Measurements from ENCODE around the gene C22orf15.

C22orf15 gene

GRCh38 chr22:23790819-23791737 lies 28.3 kb downstream of the C22orf15 start:
- DNase-seq: no peak

DNA sequence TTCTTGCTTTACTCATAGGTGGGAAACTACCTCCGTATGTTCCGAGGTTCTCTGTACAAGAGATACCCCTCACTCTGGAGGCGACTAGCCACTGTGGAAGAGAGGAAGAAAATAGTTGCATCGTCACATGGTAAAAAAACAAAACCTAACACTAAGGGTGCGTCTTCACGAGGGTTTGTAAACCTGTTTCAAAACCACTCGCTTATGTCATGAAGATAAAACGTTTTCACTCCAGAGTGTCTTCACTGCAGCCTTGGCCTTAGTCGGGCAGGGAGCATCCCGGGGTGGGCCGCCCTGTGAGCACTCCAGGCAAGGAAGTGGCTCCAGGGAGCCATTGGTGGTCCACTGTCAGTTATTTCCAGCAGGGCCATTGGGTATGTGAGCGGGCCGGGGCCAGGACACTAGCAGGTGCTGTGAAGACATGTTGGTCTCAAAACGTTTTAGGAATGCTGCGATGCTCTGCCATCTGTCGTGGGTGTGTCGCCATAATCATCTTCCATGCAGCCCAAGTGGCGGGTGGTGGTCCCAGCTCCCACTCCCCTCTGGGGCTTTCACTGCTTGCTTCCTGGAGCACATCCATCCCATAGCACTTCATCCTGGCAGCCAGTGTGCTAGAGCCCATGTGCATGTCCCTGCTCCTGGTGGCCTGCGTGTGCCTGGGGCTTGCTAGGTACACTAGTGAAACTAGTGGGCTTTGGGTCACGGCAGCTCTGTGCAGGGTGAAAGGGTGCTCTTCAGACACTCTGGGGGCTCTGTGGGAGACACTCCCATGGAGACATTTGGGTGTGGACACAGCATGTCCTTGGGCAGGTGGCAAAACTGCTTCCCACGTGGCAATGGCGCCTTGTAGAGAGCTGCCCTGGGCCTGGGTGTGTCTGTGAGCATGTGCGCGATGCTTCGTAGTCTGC lies 29.2 kb downstream of the C22orf15 start:
- DNase-seq: no peak

DNA sequence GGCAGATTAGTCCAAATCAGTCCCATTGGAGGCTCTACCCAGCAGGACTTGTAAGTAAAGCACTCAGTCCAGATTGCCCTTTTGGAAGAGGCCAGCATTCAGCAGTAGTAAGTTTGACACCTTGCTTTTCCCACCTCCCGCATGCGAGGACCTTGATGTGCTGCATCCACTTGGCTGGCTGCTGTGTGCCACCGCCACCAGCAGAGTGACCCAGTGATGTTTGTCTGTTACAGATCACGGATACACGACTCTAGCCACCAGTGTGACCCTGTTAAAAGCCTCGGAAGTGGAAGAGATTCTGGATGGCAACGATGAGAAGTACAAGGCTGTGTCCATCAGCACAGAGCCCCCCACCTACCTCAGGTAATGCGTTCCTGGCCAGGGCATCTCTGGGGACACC lies 30.5 kb downstream of the C22orf15 start:
- DNase-seq: no peak

DNA sequence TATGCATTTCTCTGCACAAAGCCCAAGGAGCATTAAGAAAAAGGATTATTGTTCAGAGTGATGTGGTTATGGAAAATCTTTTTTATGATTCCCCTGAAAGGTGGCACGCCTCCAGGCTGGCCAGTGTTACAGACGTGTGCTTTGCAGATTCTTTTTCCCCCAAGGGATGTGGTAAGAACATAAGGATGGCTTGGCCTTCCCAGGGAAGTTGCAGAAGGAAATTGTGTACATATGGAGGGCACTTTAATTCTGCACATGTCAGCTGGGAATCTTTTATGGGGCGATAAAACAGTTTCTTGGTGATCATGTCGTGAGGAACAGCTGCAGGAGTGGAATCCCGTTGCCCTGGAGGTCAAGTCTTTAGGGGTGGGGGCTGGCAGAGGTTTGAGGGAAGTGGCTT lies 33.7 kb downstream of the C22orf15 start:
- DNase-seq: no peak

DNA sequence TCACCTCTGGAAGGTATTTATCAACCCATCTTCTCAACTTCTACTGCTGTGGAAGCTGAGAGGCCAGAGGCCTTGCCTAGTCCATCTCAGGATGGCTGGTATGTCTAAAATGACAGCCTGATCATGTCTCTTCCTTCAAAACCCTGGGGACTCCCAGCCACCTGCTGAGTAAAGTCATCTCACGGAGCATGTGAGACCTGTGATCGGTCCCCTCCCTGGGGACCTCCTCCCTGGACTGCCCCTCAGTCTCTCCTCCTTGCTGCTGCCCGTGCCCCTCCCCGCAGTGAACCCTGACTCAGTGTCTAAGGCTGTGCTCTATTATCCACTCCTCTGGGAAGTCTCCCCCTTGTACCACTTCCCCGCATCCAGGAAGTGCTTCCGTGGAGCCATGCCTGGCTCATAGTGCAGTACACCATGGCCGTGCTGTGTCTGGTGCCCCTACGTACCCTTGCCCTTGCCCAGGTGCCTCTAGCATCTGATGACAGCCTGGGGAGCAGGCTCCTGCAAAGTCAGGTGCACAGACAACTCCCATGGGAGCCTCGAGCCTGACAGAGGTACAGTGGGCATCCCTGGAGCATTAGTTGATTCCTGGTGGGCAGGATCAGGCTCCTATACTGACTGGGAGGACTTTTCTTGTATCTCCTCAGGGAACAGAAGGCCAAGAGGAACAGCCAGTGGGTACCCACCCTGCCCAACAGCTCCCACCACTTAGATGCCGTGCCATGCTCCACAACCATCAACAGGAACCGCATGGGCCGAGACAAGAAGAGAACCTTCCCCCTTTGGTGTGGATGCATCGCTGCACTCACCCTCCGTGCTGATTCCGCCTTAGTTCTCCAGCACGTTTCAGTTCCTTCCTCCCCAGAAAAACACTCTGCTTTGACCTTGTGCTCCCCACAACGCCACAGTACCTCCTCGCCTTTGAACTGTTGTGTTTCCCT lies 37.8 kb downstream of the C22orf15 start:
- DNase-seq: no peak

DNA sequence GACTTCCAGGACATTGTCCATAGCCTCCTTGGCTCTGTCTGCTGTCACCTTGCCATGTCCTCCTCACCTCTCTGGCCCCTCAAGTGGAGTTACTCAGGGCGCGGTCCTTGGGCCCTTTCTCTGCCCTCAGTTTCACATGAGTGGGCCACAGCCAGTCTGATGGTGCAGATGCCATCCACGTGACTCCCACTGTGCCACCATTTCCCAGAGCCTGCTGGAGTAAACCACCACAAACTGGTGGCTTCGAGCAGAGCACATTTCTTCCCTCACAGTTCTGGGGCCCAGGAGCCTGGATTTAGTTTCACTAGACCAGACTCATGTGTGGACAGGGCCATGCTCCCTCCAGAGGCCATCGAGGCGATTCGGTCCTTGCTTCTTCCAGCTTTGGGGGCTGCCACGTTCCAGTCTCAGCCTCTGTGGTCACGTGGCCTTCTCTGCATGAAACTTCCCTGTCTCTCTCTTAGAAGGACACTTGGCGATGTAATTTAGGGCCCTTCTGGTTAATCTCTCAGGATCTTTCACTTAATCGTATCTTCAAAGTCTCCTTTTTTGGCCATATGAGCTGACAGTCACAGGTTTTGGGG lies 38.5 kb downstream of the C22orf15 start:
- DNase-seq: no peak

DNA sequence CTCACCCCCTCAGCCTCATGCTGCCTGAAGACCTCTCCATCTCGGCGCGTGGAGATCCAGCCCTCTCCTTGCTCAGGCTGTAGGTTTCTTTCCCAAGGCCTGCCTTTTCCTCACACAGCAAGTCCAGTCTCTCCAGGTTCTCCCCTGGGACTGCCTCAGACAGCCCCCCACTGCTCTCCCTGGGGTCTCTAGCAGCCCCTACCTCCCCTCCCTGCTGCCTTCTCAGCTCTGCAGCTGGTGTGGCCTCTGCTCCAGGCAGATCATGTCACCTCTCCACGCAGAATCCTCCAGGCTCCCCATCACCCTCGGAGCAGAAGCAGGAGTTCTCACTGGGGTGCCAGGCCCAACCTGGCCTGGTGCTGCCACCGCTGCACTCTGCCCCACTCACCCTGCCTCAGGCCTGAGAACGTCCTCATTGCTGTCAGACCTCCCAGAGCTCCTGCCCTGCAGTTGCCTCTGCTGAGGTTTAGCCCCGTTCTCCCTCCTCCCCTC lies 39.1 kb downstream of the C22orf15 start:
- DNase-seq: no peak

GRCh38 chr22:23803001-23803819 lies 40.4 kb downstream of the C22orf15 start:
- DNase-seq: no peak

GRCh38 chr22:23804781-23805291 lies 42.0 kb downstream of the C22orf15 start:
- DNase-seq: no peak

DNA sequence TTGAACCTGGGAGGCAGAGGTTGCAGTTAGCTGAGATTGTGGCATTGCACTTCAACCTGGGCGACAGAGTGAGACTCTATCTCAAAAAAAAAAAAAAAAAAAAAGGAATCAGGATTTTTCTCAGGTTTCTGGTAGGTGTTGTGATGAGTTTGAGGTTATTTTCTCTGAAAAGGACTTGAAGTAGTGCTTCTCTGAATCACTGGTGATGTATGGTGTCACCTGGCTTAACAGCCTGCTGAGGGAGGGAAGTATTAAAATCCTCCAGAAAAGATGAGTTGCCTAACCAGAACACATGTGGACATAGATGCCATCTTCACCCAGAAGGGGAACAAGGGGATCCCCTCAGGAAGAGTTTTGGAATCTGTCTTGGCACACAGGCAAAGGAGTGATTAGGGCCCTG lies 44.0 kb downstream of the C22orf15 start:
- DNase-seq: no peak

DNA sequence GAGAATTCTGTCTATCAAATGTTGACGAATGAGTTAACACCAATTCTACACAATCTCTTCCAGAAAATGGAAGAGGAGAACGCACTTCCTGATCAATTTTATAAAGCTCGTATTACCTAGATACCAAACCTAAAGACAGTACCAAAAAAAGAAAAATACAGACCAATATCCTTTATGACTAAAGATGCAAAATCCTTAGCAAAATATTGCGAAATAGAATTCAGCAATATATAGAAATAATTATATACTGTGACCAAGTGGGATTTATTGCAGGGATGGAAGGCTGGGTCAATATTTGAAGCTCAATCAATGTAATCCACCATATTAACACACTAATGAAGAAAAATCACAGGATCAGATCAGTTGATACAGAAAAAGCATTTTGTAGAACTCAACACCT lies 49.6 kb downstream of the C22orf15 start:
- DNase-seq: no peak

Measured in SHP77 (cell line).